Measurements from ENCODE around the gene SGO2. TPM values are rescaled to one million over a fixed set of nuclear protein-coding genes. Genes with fewer than 3 reads are reported as not detected.

Gene SGO2
- total and polyA plus RNA-seq, 2 of the 13 experiments (the other 11 are each of a cell fraction or from before 2014, with no cell fraction given), result 5.1 to 16.2 TPM

DNA sequence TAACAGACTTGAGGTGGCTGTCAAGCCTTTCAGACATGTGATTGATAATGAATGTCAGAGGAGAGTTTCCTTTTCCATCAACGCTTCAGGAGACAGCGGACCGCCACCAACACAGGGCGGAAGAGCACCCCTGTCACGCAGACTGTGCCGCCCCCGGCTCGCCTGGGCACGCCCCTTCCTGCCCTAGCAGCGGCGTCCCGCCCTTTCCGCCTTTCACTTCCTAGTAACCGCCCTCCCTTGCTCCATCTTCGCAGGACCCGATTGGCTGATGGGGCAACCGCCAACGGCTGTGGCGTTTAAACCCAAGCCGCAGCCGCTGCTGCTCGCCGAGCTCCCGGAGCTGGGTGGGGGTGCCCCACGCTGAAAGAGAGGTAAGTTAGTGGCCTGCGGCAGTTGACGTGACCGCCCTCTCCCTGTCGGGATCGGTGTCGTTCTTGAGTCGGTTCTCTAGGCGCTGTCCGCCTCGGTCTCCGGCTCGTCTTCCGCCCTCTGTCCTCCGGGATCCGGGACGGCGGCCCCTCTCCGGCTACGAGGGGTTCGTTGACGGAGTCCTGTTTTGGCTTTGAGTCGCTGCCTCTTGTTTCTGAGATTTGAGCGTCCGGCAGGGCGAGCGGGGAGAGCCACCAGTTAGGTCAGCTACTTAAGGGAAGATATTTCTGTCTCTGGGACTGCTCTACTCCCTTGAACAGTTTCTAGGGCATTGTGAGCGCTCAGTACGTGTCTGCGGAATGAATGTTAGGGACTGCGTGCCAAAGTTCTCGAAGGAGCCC is at the start of gene SGO2 (continued):
- TF ChIP-seq, protein P1, sequence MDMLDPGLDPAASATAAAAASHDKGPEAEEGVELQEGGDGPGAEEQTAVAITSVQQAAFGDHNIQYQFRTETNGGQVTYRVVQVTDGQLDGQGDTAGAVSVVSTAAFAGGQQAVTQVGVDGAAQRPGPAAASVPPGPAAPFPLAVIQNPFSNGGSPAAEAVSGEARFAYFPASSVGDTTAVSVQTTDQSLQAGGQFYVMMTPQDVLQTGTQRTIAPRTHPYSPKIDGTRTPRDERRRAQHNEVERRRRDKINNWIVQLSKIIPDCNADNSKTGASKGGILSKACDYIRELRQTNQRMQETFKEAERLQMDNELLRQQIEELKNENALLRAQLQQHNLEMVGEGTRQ (IDR thresholded peaks at IDR 0.05; ENCODE audit: low read depth, low read length), result no peak
- TF ChIP-seq, protein P1 (CRISPR knock-in tag; IDR thresholded peaks at IDR 0.05; ENCODE audit: borderline replicate concordance), result no peak
- TF ChIP-seq EZH2 (conservative IDR thresholded peaks at IDR 0.05; ENCODE audit: low read depth, low read length) (no peak), SSRP1 (CRISPR knock-in tag; IDR thresholded peaks at IDR 0.05) (no peak), ZNF33A (CRISPR knock-in tag; IDR thresholded peaks at IDR 0.05; ENCODE audit: borderline replicate concordance) (no peak), ZNF451 (CRISPR knock-in tag; IDR thresholded peaks at IDR 0.05) (peak; percentile 66; the same call in 1 of the 2 replicates), RXRB (CRISPR knock-in tag; IDR thresholded peaks at IDR 0.05; ENCODE audit: borderline replicate concordance) (peak; percentile 67; the same call in 1 of the 2 replicates), KDM4B (CRISPR knock-in tag; IDR thresholded peaks at IDR 0.05) (peak; percentile 64; the same call in 1 of the 2 replicates), MTF2 (CRISPR knock-in tag; IDR thresholded peaks at IDR 0.05; ENCODE audit: borderline replicate concordance) (0 out of 2 replicates have a peak, but pooled peaks have one; percentile 27), ATF7 (IDR thresholded peaks at IDR 0.05) (no peak), ATF7 (CRISPR knock-in tag; IDR thresholded peaks at IDR 0.05) (no peak; the same call in none of the 2 replicates), ZNF136 (CRISPR knock-in tag; IDR thresholded peaks at IDR 0.05; ENCODE audit: low read depth) (0 out of 2 replicates have a peak, but pooled peaks have one; percentile 42)
- TF ChIP-seq, protein P2, sequence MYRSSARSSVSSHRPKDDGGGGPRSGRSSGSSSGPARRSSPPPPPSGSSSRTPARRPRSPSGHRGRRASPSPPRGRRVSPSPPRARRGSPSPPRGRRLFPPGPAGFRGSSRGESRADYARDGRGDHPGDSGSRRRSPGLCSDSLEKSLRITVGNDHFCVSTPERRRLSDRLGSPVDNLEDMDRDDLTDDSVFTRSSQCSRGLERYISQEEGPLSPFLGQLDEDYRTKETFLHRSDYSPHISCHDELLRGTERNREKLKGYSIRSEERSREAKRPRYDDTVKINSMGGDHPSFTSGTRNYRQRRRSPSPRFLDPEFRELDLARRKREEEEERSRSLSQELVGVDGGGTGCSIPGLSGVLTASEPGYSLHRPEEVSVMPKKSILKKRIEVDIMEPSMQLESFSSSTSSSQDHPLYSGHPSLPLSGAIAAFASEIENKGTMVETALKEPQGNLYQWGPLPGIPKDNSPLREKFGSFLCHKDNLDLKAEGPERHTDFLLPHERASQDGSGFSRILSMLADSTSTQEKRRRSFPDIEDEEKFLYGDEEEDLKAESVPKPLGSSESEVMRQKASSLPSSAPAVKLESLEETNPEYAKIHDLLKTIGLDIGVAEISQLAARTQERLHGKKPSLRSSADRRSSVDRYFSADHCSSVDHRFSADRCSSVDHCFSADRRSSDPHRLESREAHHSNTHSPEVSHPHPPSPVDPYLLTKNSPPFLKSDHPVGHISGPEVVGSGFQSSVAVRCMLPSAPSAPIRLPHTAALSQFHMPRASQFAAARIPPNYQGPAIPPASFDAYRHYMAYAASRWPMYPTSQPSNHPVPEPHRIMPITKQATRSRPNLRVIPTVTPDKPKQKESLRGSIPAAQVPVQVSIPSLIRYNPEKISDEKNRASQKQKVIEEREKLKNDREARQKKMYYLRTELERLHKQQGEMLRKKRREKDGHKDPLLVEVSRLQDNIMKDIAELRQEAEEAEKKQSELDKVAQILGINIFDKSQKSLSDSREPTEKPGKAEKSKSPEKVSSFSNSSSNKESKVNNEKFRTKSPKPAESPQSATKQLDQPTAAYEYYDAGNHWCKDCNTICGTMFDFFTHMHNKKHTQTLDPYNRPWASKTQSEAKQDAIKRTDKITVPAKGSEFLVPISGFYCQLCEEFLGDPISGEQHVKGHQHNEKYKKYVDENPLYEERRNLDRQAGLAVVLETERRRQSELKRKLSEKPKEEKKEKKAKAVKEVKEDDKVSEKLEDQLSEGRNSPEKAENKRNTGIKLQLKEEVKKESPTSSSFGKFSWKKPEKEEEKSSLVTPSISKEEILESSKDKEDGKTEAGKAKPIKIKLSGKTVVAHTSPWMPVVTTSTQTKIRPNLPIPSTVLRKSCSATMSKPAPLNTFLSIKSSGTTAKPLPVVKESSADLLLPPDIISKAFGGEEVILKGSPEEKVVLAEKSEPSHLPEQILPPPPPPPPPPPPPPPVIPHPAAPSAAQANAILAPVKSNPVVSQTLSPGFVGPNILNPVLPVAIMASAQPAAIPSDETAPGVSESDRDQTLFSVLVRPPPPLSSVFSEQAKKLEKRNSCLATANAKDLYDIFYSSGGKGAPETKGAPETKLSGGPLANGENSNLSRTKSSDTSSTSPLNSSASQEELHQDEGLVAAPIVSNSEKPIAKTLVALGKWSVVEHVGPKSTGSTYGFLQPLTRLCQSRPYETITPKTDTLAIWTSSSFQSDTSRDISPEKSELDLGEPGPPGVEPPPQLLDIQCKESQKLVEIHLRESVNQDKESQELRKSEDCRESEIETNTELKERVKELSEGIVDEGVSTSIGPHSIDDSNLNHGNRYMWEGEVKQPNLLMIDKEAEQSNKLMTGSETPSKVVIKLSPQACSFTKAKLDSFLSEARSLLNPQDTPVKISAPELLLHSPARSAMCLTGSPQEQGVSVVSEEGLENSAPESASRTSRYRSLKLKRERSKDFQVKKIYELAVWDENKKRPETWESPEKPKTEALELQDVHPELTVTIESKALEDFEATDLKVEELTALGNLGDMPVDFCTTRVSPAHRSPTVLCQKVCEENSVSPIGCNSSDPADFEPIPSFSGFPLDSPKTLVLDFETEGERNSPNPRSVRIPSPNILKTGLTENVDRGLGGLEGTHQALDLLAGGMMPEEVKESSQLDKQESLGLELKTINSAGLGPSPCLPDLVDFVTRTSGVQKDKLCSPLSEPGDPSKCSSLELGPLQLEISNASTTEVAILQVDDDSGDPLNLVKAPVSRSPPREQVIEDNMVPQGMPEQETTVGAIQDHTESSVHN (CRISPR knock-in tag; IDR thresholded peaks at IDR 0.05), result peak; percentile 94
- TF ChIP-seq, protein P3, sequence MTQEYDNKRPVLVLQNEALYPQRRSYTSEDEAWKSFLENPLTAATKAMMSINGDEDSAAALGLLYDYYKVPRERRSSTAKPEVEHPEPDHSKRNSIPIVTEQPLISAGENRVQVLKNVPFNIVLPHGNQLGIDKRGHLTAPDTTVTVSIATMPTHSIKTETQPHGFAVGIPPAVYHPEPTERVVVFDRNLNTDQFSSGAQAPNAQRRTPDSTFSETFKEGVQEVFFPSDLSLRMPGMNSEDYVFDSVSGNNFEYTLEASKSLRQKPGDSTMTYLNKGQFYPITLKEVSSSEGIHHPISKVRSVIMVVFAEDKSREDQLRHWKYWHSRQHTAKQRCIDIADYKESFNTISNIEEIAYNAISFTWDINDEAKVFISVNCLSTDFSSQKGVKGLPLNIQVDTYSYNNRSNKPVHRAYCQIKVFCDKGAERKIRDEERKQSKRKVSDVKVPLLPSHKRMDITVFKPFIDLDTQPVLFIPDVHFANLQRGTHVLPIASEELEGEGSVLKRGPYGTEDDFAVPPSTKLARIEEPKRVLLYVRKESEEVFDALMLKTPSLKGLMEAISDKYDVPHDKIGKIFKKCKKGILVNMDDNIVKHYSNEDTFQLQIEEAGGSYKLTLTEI (CRISPR knock-in tag; conservative IDR thresholded peaks at IDR 0.05), result no peak
- TF ChIP-seq, protein P4, sequence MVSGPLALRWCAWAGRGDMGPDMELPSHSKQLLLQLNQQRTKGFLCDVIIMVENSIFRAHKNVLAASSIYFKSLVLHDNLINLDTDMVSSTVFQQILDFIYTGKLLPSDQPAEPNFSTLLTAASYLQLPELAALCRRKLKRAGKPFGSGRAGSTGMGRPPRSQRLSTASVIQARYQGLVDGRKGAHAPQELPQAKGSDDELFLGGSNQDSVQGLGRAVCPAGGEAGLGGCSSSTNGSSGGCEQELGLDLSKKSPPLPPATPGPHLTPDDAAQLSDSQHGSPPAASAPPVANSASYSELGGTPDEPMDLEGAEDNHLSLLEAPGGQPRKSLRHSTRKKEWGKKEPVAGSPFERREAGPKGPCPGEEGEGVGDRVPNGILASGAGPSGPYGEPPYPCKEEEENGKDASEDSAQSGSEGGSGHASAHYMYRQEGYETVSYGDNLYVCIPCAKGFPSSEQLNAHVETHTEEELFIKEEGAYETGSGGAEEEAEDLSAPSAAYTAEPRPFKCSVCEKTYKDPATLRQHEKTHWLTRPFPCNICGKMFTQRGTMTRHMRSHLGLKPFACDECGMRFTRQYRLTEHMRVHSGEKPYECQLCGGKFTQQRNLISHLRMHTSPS (CRISPR knock-in tag; IDR thresholded peaks at IDR 0.05; ENCODE audit: low read depth), result 0 out of 2 replicates have a peak, but pooled peaks have one; percentile 57

Measured in HepG2 (cell line).